ENCODE measurements around the gene FBXO30. TPM values are rescaled to one million over a fixed set of nuclear protein-coding genes. Genes with fewer than 3 reads are reported as not detected.

Gene FBXO30
- total and polyA plus RNA-seq, 8 donors: 1.2 to 32.5 (median 5.2) TPM

GRCh38 chr6:145829102-145829501 is 14.5 kb upstream of the FBXO30 start:
- intact Hi-C loops (cut with DNase I; ENCODE audit: low total_unique reads): no loop called here
- Histone ChIP-seq H3K27me3 (no peaks in the 10 kb centered on the region), H3K27ac (no peak overlapping the region), H3K36me3 (no peaks in the 10 kb centered on the region), H3K4me3 (no peak overlapping the region), H3K9me3 (no peaks in the 10 kb centered on the region), H3K4me1 (no peaks in the 10 kb centered on the region)
- whole genome bisulfite sequencing, 5 donors: 75 to 90% (median 84%) methylated on average over 2 of the region's 2 CpGs
- DNase-seq: no peak
- TF ChIP-seq POLR2A (IDR thresholded peaks at IDR 0.05) (no peak), CTCF (IDR thresholded peaks at IDR 0.05) (no peak), EP300 (IDR thresholded peaks at IDR 0.05) (no peak), POLR2AphosphoS5 (IDR thresholded peaks at IDR 0.05) (no peak)

DNA sequence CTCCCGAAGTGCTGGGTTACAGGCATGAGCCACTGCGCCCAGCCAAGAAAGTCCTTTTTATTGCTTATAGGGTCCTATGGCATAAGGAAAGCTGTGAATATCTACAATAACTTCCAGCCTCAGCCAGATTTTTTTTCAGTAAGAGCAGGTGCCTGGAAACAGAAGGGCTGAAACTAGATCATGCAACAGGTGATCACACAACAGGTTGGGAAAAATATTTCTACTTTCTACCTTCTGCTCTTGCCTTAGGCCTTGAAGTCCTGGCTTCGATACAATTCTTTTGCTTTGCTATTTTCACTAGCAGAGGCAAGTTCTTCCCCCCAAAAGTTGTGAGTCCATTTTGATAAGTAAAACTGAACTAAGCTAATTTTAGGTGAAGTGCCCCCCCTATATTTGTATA is 9.7 kb upstream of the FBXO30 start:
- no peak for TF ChIP-seq CTCF (IDR thresholded peaks at IDR 0.05)
- no peak for TF ChIP-seq POLR2A (IDR thresholded peaks at IDR 0.05)
- no peak for TF ChIP-seq EP300 (IDR thresholded peaks at IDR 0.05)
- TF ChIP-seq POLR2AphosphoS5 (IDR thresholded peaks at IDR 0.05): no peak
- Histone ChIP-seq H3K27me3 (no peaks in the 10 kb centered on the region), H3K27ac (no peak overlapping the region), H3K36me3 (no peaks in the 10 kb centered on the region), H3K9me3 (no peaks in the 10 kb centered on the region), H3K4me3 (no peak overlapping the region), H3K4me1 (no peaks in the 10 kb centered on the region)
- no peak for DNase-seq
- intact Hi-C loops (cut with DNase I; ENCODE audit: low total_unique reads): no loop called here
- WGBS, 5 donors: 95 to 98% (median 97%) methylated on average over 3 of the region's 3 CpGs

DNA sequence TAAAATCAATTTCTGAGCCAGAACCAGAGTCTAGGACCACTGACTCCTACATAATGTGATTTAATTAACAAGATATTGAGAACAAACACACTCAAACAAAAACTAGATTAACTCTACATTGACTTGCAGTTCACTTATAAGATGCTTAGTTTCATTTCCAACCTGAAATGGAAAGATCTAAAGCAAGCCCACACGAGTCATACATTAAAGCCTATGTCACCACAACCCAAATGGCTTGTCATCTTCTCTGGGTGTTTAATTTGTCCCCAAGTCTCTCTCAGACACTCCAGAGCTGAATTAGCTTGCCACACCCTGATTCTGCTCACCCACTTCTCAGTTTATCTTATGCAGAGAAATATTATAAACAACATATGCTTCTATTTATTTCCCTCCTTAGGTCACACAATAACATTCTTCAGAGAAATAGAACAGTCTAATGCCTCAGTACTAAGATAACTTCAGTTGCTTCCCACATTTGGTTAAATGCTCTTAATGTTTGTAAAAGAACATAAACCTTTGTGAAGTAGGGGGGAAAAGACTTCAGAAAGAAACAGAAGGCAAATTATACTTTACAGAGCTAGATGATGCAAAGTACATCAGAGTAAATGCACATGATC is 8.8 kb upstream of the FBXO30 start:
- TF ChIP-seq POLR2A (IDR thresholded peaks at IDR 0.05): no peak
- no peak for TF ChIP-seq EP300 (IDR thresholded peaks at IDR 0.05)
- no peak for TF ChIP-seq CTCF (IDR thresholded peaks at IDR 0.05)
- TF ChIP-seq POLR2AphosphoS5 (IDR thresholded peaks at IDR 0.05): no peak
- intact Hi-C loops (cut with DNase I; ENCODE audit: low total_unique reads): no loop called here

DNA sequence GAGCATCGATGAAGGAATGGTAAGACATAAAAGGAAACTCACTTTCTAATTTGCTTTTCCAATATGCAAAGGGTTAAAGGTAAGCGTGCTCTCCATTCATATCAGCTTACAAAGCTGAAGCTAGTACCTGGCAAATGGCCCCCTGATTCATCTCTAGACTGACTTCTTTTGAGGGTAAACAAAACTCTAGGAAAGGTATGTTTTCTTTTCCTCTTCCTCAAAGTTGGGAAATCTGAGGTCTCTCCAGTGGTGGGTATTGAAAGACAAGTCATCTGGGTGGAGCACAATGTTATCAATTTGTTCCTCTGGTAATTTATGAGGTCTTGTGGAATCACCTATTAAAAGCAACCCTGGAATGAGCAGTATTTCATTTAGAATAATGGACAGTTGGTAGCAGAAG is 7.9 kb upstream of the FBXO30 start:
- Histone ChIP-seq H3K27ac (no peak overlapping the region), H3K4me3 (no peak overlapping the region), H3K4me1 (no peaks in the 10 kb centered on the region), H3K9me3 (no peaks in the 10 kb centered on the region), H3K36me3 (no peaks in the 10 kb centered on the region), H3K27me3 (no peaks in the 10 kb centered on the region)
- 57 to 85% (median 74%) methylated on average over 2 of the region's 2 CpGs for WGBS, 5 donors
- TF ChIP-seq EP300 (IDR thresholded peaks at IDR 0.05) (no peak), CTCF (IDR thresholded peaks at IDR 0.05) (no peak), POLR2A (IDR thresholded peaks at IDR 0.05) (no peak)
- no peak for DNase-seq
- intact Hi-C loops (cut with DNase I; ENCODE audit: low total_unique reads): no loop called here

More for the DNA sequence above, 8.8 kb upstream of the FBXO30 start:
- no peaks in the 10 kb centered on the region for H3K4me1 ChIP-seq
- no peak overlapping the region for H3K4me3 ChIP-seq
- WGBS, 5 donors: 32 to 67% (median 48%) methylated on average over 1 of the region's 1 CpG
- no peaks in the 10 kb centered on the region for H3K36me3 ChIP-seq
- H3K9me3 ChIP-seq: no peaks in the 10 kb centered on the region
- no peaks in the 10 kb centered on the region for H3K27me3 ChIP-seq
- H3K27ac ChIP-seq: no peak overlapping the region
- no peak for DNase-seq

Data from stomach (tissue), 9 donors.